ENCODE results near the gene IRF2BP2.

IRF2BP2 gene

GRCh38 chr1:234583755-234584419, 26.1 kb downstream of the IRF2BP2 start:
- no peak for DNase-seq
- no peak overlapping the region for H3K23ac ChIP-seq (ENCODE audit: low read length)
- no peak overlapping the region for H2BK15ac ChIP-seq (replicated peaks; ENCODE audit: low read depth)
- no peak overlapping the region for H2BK120ac ChIP-seq (ENCODE audit: low read depth, low read length)
- H2AK5ac ChIP-seq (ENCODE audit: low read length), result no peak overlapping the region
- no peaks in the 10 kb centered on the region for H3K79me1 ChIP-seq (ENCODE audit: low read length)
- H3K18ac ChIP-seq (ENCODE audit: low read length), result no peak overlapping the region
- H2BK5ac ChIP-seq (ENCODE audit: low read length), result no peak overlapping the region
- H3K4me2 ChIP-seq (ENCODE audit: low read length), result no peak overlapping the region
- no CpG with 5 or more reads among the region's 9 CpGs for WGBS (ENCODE audit: extremely low coverage, insufficient coverage, low lambda C conversion rate)
- H4K5ac ChIP-seq (ENCODE audit: low read length), result no peak overlapping the region
- no peaks in the 10 kb centered on the region for H3K79me2 ChIP-seq (ENCODE audit: control insufficient read depth, insufficient read depth, low read length)
- H3K27ac ChIP-seq (ENCODE audit: low read depth, low read length), result no peak overlapping the region
- no peak overlapping the region for H3K9ac ChIP-seq (ENCODE audit: low read length)
- H3K36me3 ChIP-seq (ENCODE audit: control insufficient read depth, insufficient read depth, low read length), result no peaks in the 10 kb centered on the region
- no peaks in the 10 kb centered on the region for H3K27me3 ChIP-seq (ENCODE audit: insufficient read depth, low read length, poor library complexity)
- no peak overlapping the region for H3K4me3 ChIP-seq (ENCODE audit: low read length)
- no peak overlapping the region for H3K56ac ChIP-seq (ENCODE audit: low read length)
- H3K4me1 ChIP-seq (ENCODE audit: control insufficient read depth, low read depth, low read length), result no peaks in the 10 kb centered on the region
- no peak overlapping the region for H4K8ac ChIP-seq (ENCODE audit: low read depth, low read length)
- no peak overlapping the region for H3K4ac ChIP-seq (ENCODE audit: low read depth, low read length)

DNA sequence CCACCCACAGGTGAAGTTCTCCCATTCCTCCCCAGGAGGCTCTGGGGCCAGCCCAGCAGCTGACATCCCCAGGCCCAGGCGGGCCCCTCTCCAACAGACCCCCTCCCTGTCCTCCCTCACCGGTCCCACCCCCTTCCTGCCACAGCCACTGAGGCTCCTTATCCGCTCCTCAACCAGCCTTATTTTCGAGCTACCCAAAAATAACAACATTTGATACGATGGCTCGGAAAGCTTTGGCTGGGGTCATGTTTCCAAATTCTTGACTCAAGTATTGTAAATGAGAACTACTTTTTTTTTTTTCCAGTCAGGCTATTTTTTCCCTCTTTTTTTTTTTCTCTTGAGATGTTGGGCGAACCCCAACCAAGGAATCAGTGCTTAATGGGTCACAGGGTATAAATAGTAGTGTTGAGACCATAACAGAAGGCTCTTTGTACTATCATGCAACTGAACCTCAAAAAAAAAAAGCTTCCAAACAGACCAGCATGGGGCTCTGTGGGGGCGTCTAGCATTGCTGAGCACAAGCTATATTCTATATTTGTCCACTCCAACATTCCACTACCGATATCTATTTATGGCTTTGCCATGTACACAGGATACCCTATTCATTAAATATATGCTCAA, 27.2 kb downstream of the IRF2BP2 start:
- no peak overlapping the region for H3K23ac ChIP-seq (ENCODE audit: low read length)
- no peak overlapping the region for H2BK120ac ChIP-seq (ENCODE audit: low read depth, low read length)
- no peak overlapping the region for H3K18ac ChIP-seq (ENCODE audit: low read length)
- no peak overlapping the region for H2AK5ac ChIP-seq (ENCODE audit: low read length)
- no peak for DNase-seq
- H3K27ac ChIP-seq (ENCODE audit: low read depth, low read length), result no peak overlapping the region
- H3K4me2 ChIP-seq (ENCODE audit: low read length), result no peak overlapping the region
- H2BK5ac ChIP-seq (ENCODE audit: low read length), result no peak overlapping the region
- no peaks in the 10 kb centered on the region for H3K27me3 ChIP-seq (ENCODE audit: insufficient read depth, low read length, poor library complexity)
- no peak overlapping the region for H4K8ac ChIP-seq (ENCODE audit: low read depth, low read length)
- H3K4me3 ChIP-seq (ENCODE audit: low read length), result no peak overlapping the region
- no peak overlapping the region for H4K5ac ChIP-seq (ENCODE audit: low read length)
- no peak overlapping the region for H2BK15ac ChIP-seq (replicated peaks; ENCODE audit: low read depth)
- no peaks in the 10 kb centered on the region for H3K36me3 ChIP-seq (ENCODE audit: control insufficient read depth, insufficient read depth, low read length)
- H3K4me1 ChIP-seq (ENCODE audit: control insufficient read depth, low read depth, low read length), result no peaks in the 10 kb centered on the region
- H3K56ac ChIP-seq (ENCODE audit: low read length), result no peak overlapping the region
- WGBS (ENCODE audit: extremely low coverage, insufficient coverage, low lambda C conversion rate), result 100% methylated on average over 1 of the region's 9 CpGs
- no peak overlapping the region for H3K4ac ChIP-seq (ENCODE audit: low read depth, low read length)
- H3K79me2 ChIP-seq (ENCODE audit: control insufficient read depth, insufficient read depth, low read length), result no peaks in the 10 kb centered on the region
- H3K9ac ChIP-seq (ENCODE audit: low read length), result no peak overlapping the region
- H3K79me1 ChIP-seq (ENCODE audit: low read length), result no peaks in the 10 kb centered on the region

- no peaks in the 10 kb centered on the region for H3K36me3 ChIP-seq (ENCODE audit: control insufficient read depth, insufficient read depth, low read length)
- no peak overlapping the region for H3K9ac ChIP-seq (ENCODE audit: low read length)
- H4K8ac ChIP-seq (ENCODE audit: low read depth, low read length), result no peak overlapping the region
- H2AK5ac ChIP-seq (ENCODE audit: low read length), result no peak overlapping the region
- no peak overlapping the region for H3K4me2 ChIP-seq (ENCODE audit: low read length)
- no peak overlapping the region for H2BK5ac ChIP-seq (ENCODE audit: low read length)
- H3K4me1 ChIP-seq (ENCODE audit: control insufficient read depth, low read depth, low read length), result no peaks in the 10 kb centered on the region
- DNase-seq, result no peak
- H3K18ac ChIP-seq (ENCODE audit: low read length), result no peak overlapping the region
- H3K27me3 ChIP-seq (ENCODE audit: insufficient read depth, low read length, poor library complexity), result no peaks in the 10 kb centered on the region
- no peak overlapping the region for H3K27ac ChIP-seq (ENCODE audit: low read depth, low read length)
- no peak overlapping the region for H3K4ac ChIP-seq (ENCODE audit: low read depth, low read length)
- no peak overlapping the region for H2BK120ac ChIP-seq (ENCODE audit: low read depth, low read length)
- no peaks in the 10 kb centered on the region for H3K79me1 ChIP-seq (ENCODE audit: low read length)
- no peak overlapping the region for H4K5ac ChIP-seq (ENCODE audit: low read length)
- no peak overlapping the region for H3K56ac ChIP-seq (ENCODE audit: low read length)
- no peak overlapping the region for H3K4me3 ChIP-seq (ENCODE audit: low read length)
- no peak overlapping the region for H3K23ac ChIP-seq (ENCODE audit: low read length)
- no peak overlapping the region for H2BK15ac ChIP-seq (replicated peaks; ENCODE audit: low read depth)
- no CpG with 5 or more reads among the region's 8 CpGs for WGBS (ENCODE audit: extremely low coverage, insufficient coverage, low lambda C conversion rate)
- no peaks in the 10 kb centered on the region for H3K79me2 ChIP-seq (ENCODE audit: control insufficient read depth, insufficient read depth, low read length)
Measured at GRCh38 chr1:234582186-234582585, 27.8 kb downstream of the IRF2BP2 start.

GRCh38 chr1:234581063-234581714, 28.8 kb downstream of the IRF2BP2 start:
- no peak overlapping the region for H3K4ac ChIP-seq (ENCODE audit: low read depth, low read length)
- no peak overlapping the region for H3K56ac ChIP-seq (ENCODE audit: low read length)
- no peak overlapping the region for H2AK5ac ChIP-seq (ENCODE audit: low read length)
- H3K18ac ChIP-seq (ENCODE audit: low read length), result no peak overlapping the region
- H2BK5ac ChIP-seq (ENCODE audit: low read length), result no peak overlapping the region
- H3K23ac ChIP-seq (ENCODE audit: low read length), result no peak overlapping the region
- no peak overlapping the region for H2BK15ac ChIP-seq (replicated peaks; ENCODE audit: low read depth)
- H4K8ac ChIP-seq (ENCODE audit: low read depth, low read length), result no peak overlapping the region
- no peak overlapping the region for H3K4me2 ChIP-seq (ENCODE audit: low read length)
- H3K79me2 ChIP-seq (ENCODE audit: control insufficient read depth, insufficient read depth, low read length), result no peaks in the 10 kb centered on the region
- H3K4me3 ChIP-seq (ENCODE audit: low read length), result no peak overlapping the region
- H3K79me1 ChIP-seq (ENCODE audit: low read length), result no peaks in the 10 kb centered on the region
- no peak overlapping the region for H2BK120ac ChIP-seq (ENCODE audit: low read depth, low read length)
- H3K36me3 ChIP-seq (ENCODE audit: control insufficient read depth, insufficient read depth, low read length), result no peaks in the 10 kb centered on the region
- no peak overlapping the region for H3K27ac ChIP-seq (ENCODE audit: low read depth, low read length)
- WGBS (ENCODE audit: extremely low coverage, insufficient coverage, low lambda C conversion rate), result no CpG with 5 or more reads among the region's 7 CpGs
- H4K5ac ChIP-seq (ENCODE audit: low read length), result no peak overlapping the region
- no peaks in the 10 kb centered on the region for H3K27me3 ChIP-seq (ENCODE audit: insufficient read depth, low read length, poor library complexity)
- no peaks in the 10 kb centered on the region for H3K4me1 ChIP-seq (ENCODE audit: control insufficient read depth, low read depth, low read length)
- no peak overlapping the region for H3K9ac ChIP-seq (ENCODE audit: low read length)
- no peak for DNase-seq

DNA sequence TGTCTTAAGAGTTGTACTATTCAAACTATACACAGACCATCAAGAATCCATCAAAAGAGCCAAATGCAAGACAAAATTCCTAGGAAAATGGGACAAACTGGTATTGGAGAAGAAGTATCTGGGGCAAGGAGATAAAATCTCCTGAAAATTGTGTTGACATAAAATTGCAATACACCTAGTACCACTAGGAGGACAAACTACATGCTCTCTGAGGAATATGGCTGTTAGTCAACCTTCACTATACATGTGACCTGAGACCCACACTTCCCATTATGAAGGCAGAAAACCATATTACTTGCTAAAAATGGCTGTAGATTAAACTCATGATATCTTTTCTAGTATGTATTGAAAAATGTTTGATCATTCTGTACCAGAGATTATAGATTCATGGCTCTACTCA, 30.0 kb downstream of the IRF2BP2 start:
- Histone ChIP-seq H3K23ac (ENCODE audit: low read length) (no peak overlapping the region), H3K36me3 (ENCODE audit: control insufficient read depth, insufficient read depth, low read length) (no peaks in the 10 kb centered on the region), H2BK5ac (ENCODE audit: low read length) (no peak overlapping the region), H3K56ac (ENCODE audit: low read length) (no peak overlapping the region), H3K4ac (ENCODE audit: low read depth, low read length) (no peak overlapping the region), H3K27me3 (ENCODE audit: insufficient read depth, low read length, poor library complexity) (no peaks in the 10 kb centered on the region), H3K4me1 (ENCODE audit: control insufficient read depth, low read depth, low read length) (no peaks in the 10 kb centered on the region), H2BK120ac (ENCODE audit: low read depth, low read length) (no peak overlapping the region), H3K79me2 (ENCODE audit: control insufficient read depth, insufficient read depth, low read length) (no peaks in the 10 kb centered on the region), H4K8ac (ENCODE audit: low read depth, low read length) (no peak overlapping the region), H3K4me2 (ENCODE audit: low read length) (no peak overlapping the region), H3K9ac (ENCODE audit: low read length) (no peak overlapping the region), H2BK15ac (replicated peaks; ENCODE audit: low read depth) (no peak overlapping the region), H3K18ac (ENCODE audit: low read length) (no peak overlapping the region), H3K4me3 (ENCODE audit: low read length) (no peak overlapping the region), H2AK5ac (ENCODE audit: low read length) (no peak overlapping the region), H3K79me1 (ENCODE audit: low read length) (no peaks in the 10 kb centered on the region), H4K5ac (ENCODE audit: low read length) (no peak overlapping the region), H3K27ac (ENCODE audit: low read depth, low read length) (no peak overlapping the region)
- no peak for DNase-seq
